Keratinocyte (primary cell): ENCODE measurements around the gene BSCL2. TPM values are rescaled to one million over a fixed set of nuclear protein-coding genes. Genes with fewer than 3 reads are reported as not detected.
A peak's percentile ranks its signal among the peaks of the same experiment; 100 is the strongest.

Experiments used
- DNase-seq: peaks from one replicate; pipeline ENCODE4 v3.0.0-alpha.2; 2011; ENCODE audit warnings: low read depth, missing footprints, low spot score
- FAIRE-seq: peaks from 2 replicates; lab custom pipeline; 2011; peaks lifted over from hg19 to GRCh38; lab: Jason Lieb, UNC
- H2AFZ ChIP-seq: 2 replicates; pipeline ENCODE4 v1.6.0; 2012; ENCODE audit warnings: low read length, control low read depth, inconsistent platforms; ENCODE audit not compliant: control insufficient read depth
- H3K27ac ChIP-seq: 2 replicates; pipeline ENCODE4 v1.5.1; 2011; ENCODE audit warnings: low read length; ENCODE audit not compliant: control insufficient read depth, insufficient read depth
- H3K27me3 ChIP-seq: 3 replicates; pipeline ENCODE4 v1.6.0; 2011; ENCODE audit warnings: low read length; ENCODE audit not compliant: control insufficient read depth, insufficient read depth; ENCODE audit errors: extremely low read depth
- H3K36me3 ChIP-seq, 2 experiments: 2 replicates in 1 of 2; 3 replicates in 1 of 2; pipeline ENCODE4 v1.5.1; 2011; ENCODE audit warnings: low read length in 2 of 2, mild to moderate bottlenecking in 1 of 2; ENCODE audit not compliant: control insufficient read depth in 2 of 2, insufficient read depth in 2 of 2; ENCODE audit errors: extremely low read depth in 1 of 2
- H3K4me1 ChIP-seq: 3 replicates; pipeline ENCODE4 v1.5.1; 2011; ENCODE audit warnings: low read length; ENCODE audit not compliant: control insufficient read depth, insufficient read depth; ENCODE audit errors: extremely low read depth
- H3K4me2 ChIP-seq: 3 replicates; pipeline ENCODE4 v1.6.0; 2011; ENCODE audit warnings: low read depth, low read length; ENCODE audit not compliant: control insufficient read depth, insufficient read depth; ENCODE audit errors: extremely low read depth
- H3K4me3 ChIP-seq, 3 experiments: fragments of 200-600 bp in 1 of 3; sonication (generic) in 1 of 3; 2 replicates in 2 of 3; 3 replicates in 1 of 3; pipeline ENCODE4 v1.5.1; 2011 to 2016; ENCODE audit warnings: low read length in 3 of 3, mild to moderate bottlenecking in 3 of 3, control low read depth in 2 of 3, inconsistent platforms in 1 of 3, low read depth in 1 of 3, mixed read lengths in 1 of 3, mixed run types in 1 of 3, moderate library complexity in 1 of 3; ENCODE audit not compliant: control insufficient read depth in 2 of 3, insufficient read depth in 2 of 3; ENCODE audit errors: extremely low read depth in 1 of 3
- H3K79me2 ChIP-seq: 2 replicates; pipeline ENCODE4 v1.6.0; 2012; ENCODE audit warnings: low read length; ENCODE audit not compliant: control insufficient read depth, insufficient read depth
- H3K9ac ChIP-seq: 3 replicates; pipeline ENCODE4 v1.6.0; 2011; ENCODE audit warnings: low read length; ENCODE audit not compliant: control insufficient read depth, insufficient read depth; ENCODE audit errors: extremely low read depth
- H3K9me1 ChIP-seq: 3 replicates; pipeline ENCODE4 v1.6.0; 2011; ENCODE audit warnings: low read length; ENCODE audit not compliant: control insufficient read depth, insufficient read depth; ENCODE audit errors: extremely low read depth
- H3K9me3 ChIP-seq: 2 replicates; pipeline ENCODE4 v1.5.1; 2012; ENCODE audit warnings: low read depth, low read length; ENCODE audit not compliant: control insufficient read depth
- H4K20me1 ChIP-seq: 3 replicates; pipeline ENCODE4 v1.6.0; 2011; ENCODE audit warnings: low read length; ENCODE audit not compliant: control insufficient read depth, insufficient read depth; ENCODE audit errors: extremely low read depth
- CTCF ChIP-seq, 3 experiments: IDR thresholded peaks in 1 of 3; conservative IDR thresholded peaks in 1 of 3; optimal IDR thresholded peaks in 1 of 3; 2 replicates in 2 of 3; 3 replicates in 1 of 3; pipeline versions ENCODE3 to v1.5.1; 2011; ENCODE audit warnings: low read length in 3 of 3, mild to moderate bottlenecking in 3 of 3, moderate library complexity in 2 of 3, control low read depth in 1 of 3, inconsistent platforms in 1 of 3; ENCODE audit not compliant: insufficient read depth in 2 of 3; ENCODE audit errors: extremely low read depth in 1 of 3
- EZH2 ChIP-seq: IDR thresholded peaks from one replicate; pipeline ENCODE4 v1.6.1; 2012; ENCODE audit warnings: inconsistent platforms, mild to moderate bottlenecking, low read length, moderate library complexity
- dilution Hi-C: fragments of 300-500 bp; cut with MboI; formaldehyde crosslinking; loops from one replicate; pipeline ENCODE4 v1.7.0; 2020; ENCODE audit warnings: low sequenced_read_pairs; ENCODE audit not compliant: extremely low pct_ligation_motif_present
- polyA plus RNA-seq, 5 experiments: library from polyadenylated mRNA; depleted of rRNA in 3 of 5; stranded (reverse) in 3 of 5; stranded (forward) in 1 of 5; unstranded in 1 of 5; fragments of >200 nt; gene quantifications; 1 replicate in 1 of 5; 2 replicates in 3 of 5; 3 replicates in 1 of 5; pipeline versions ENCODE4 v1.2.1 to v1.2.3, GENCODE V29; 2011 to 2012; ENCODE audit warnings: missing spikeins in 2 of 5, low read depth in 1 of 5, low replicate concordance in 1 of 5
- small RNA-seq, 3 experiments: library from RNA; depleted of rRNA; stranded (forward); fragments of <200 nt; gene quantifications; one replicate each; pipeline ENCODE3, GENCODE V24; 2012; ENCODE audit warnings: low read depth in 3 of 3, low replicate concordance in 1 of 3; ENCODE audit not compliant: insufficient read length in 3 of 3

Gene BSCL2
- polyA plus RNA-seq, 1 donor (not counting 4 experiments of a cell fraction or from before 2014, with no cell fraction given) = 21.9 TPM

DNA sequence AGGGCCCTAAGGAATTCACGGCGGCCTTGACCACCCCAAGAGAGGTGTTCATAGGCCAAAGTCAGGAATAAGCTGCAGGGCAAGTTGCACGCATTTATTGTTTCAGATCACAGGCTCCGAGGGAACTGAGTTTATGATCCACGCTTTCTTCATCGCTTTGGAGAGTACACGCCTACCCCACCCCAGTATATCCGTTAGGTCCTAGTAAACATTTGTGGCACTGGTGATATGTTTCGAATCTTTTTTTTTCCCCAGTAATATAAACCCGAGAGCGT, 61.6 kb downstream of the BSCL2 start:
- Histone ChIP-seq H3K4me2 (peak overlapping the region; percentile 93), H3K4me1 (peaks cover 15% of the 10 kb centered on the region), H3K9me3 (no peaks in the 10 kb centered on the region), H3K9me1 (no peaks in the 10 kb centered on the region), H4K20me1 (no peaks in the 10 kb centered on the region), H3K27me3 (no peaks in the 10 kb centered on the region), H3K36me3 (peaks cover 16 to 21% of the 10 kb centered on the region in 2 experiments), H3K27ac (peak overlapping the region; percentile 88), H3K4me3 (peak overlapping the region; percentile 87 to 90 (median 88)), H2AFZ (peak overlapping the region; percentile 60), H3K79me2 (peaks cover 52% of the 10 kb centered on the region), H3K9ac (peak overlapping the region; percentile 89)
- TF ChIP-seq CTCF (optimal IDR thresholded peaks at IDR 0.05 in 1 of 3, IDR thresholded peaks at IDR 0.05 in 1 of 3, conservative IDR thresholded peaks at IDR 0.05 in 1 of 3; ENCODE audit: extremely low read depth in 1 of 3, insufficient read depth in 2 of 3, low read length in 3 of 3) (no peak), EZH2 (no peak)
- FAIRE-seq = no peak
- dilution Hi-C loops = no loop called here
- no peak for DNase-seq

- Histone ChIP-seq H3K9me1 (peaks cover 3% of the 10 kb centered on the region), H3K36me3 (peaks cover 13 to 17% of the 10 kb centered on the region in 2 experiments), H4K20me1 (no peaks in the 10 kb centered on the region), H3K9me3 (no peaks in the 10 kb centered on the region), H3K9ac (no peak overlapping the region), H3K4me2 (no peak overlapping the region), H3K4me1 (peaks cover 15% of the 10 kb centered on the region), H3K27me3 (no peaks in the 10 kb centered on the region), H2AFZ (no peak overlapping the region), H3K79me2 (peaks cover 52% of the 10 kb centered on the region), H3K27ac (no peak overlapping the region), H3K4me3 (no peak overlapping the region)
- TF ChIP-seq CTCF (optimal IDR thresholded peaks at IDR 0.05 in 1 of 3, IDR thresholded peaks at IDR 0.05 in 1 of 3, conservative IDR thresholded peaks at IDR 0.05 in 1 of 3; ENCODE audit: extremely low read depth in 1 of 3, insufficient read depth in 2 of 3, low read length in 3 of 3) = no peak
- TF ChIP-seq EZH2 = no peak
- DNase-seq = no peak
- dilution Hi-C loops = no loop called here
- FAIRE-seq = no peak
Measured at GRCh38 chr11:62644220-62644619, 63.0 kb downstream of the BSCL2 start.

Small RNAs within 50 kb of the gene (small RNA-seq; reads per million reads assigned to genes)
- gene SNORA57 = 0 reads per million in 3 experiments

Other genes with a start within 250 kb of the BSCL2 start
- gene AHNAK, start 160.6 kb downstream of the BSCL2 start, polyA plus RNA-seq = 195 to 220 TPM (median 207 TPM) in 3 replicates
- gene EEF1G, start 133.5 kb downstream of the BSCL2 start, polyA plus RNA-seq = 1,553 to 1,943 TPM (median 1,735 TPM) in 3 replicates
- 10.1 to 12.3 TPM (median 10.5 TPM) in 3 replicates for gene TUT1, start 115.9 kb downstream of the BSCL2 start, polyA plus RNA-seq
- gene MTA2, start 105.6 kb downstream of the BSCL2 start, polyA plus RNA-seq = 29.4 to 44.3 TPM (median 39.7 TPM) in 3 replicates
- 13.6 to 15.1 TPM (median 13.6 TPM) in 3 replicates for gene EML3, start 94.6 kb downstream of the BSCL2 start, polyA plus RNA-seq
- gene ROM1, start 94.2 kb downstream of the BSCL2 start, polyA plus RNA-seq = 1.0 to 1.9 TPM (median 1.5 TPM) in 3 replicates
- 15.1 to 28.2 TPM (median 17.7 TPM) in 3 replicates for gene B3GAT3, start 85.4 kb downstream of the BSCL2 start, polyA plus RNA-seq
- 153 to 211 TPM (median 176 TPM) in 3 replicates for gene GANAB, start 60.8 kb downstream of the BSCL2 start, polyA plus RNA-seq
- 7.7 to 21.1 TPM (median 8.0 TPM) in 3 replicates for gene INTS5, start 54.1 kb downstream of the BSCL2 start, polyA plus RNA-seq
- 58.9 to 81.5 TPM (median 76.5 TPM) in 3 replicates for gene C11orf98, start 42.2 kb downstream of the BSCL2 start, polyA plus RNA-seq
- 4.0 to 4.5 TPM (median 4.2 TPM) in 3 replicates for gene CSKMT, start 42.1 kb downstream of the BSCL2 start, polyA plus RNA-seq
- gene UQCC3, start 35.8 kb downstream of the BSCL2 start, polyA plus RNA-seq = 8.3 to 11.7 TPM (median 8.6 TPM) in 3 replicates
- 3.8 to 5.3 TPM (median 4.9 TPM) in 3 replicates for gene LBHD1, start 35.2 kb downstream of the BSCL2 start, polyA plus RNA-seq
- 45.9 to 72.5 TPM (median 58.5 TPM) in 3 replicates for gene UBXN1, start 28.4 kb downstream of the BSCL2 start, polyA plus RNA-seq
- 0.08 TPM in 3 replicates for gene LRRN4CL, start 17.9 kb downstream of the BSCL2 start, polyA plus RNA-seq
- gene GNG3, start 252 bp upstream of the BSCL2 start, polyA plus RNA-seq = not detected in 3 replicates
- 17.2 to 29.0 TPM (median 20.3 TPM) in 3 replicates for gene HNRNPUL2, start 20.0 kb upstream of the BSCL2 start, polyA plus RNA-seq
- 14.7 to 26.1 TPM (median 23.8 TPM) in 3 replicates for gene TTC9C, start 21.1 kb upstream of the BSCL2 start, polyA plus RNA-seq
- gene ZBTB3, start 46.7 kb upstream of the BSCL2 start, polyA plus RNA-seq = 3.4 to 7.2 TPM (median 4.0 TPM) in 3 replicates
- gene POLR2G, start 54.2 kb upstream of the BSCL2 start, polyA plus RNA-seq = 145 to 166 TPM (median 151 TPM) in 3 replicates
- gene TAF6L, start 64.0 kb upstream of the BSCL2 start, polyA plus RNA-seq = 14.7 to 16.1 TPM (median 14.8 TPM) in 3 replicates
- 35.4 to 76.4 TPM (median 38.6 TPM) in 3 replicates for gene TMEM179B, start 80.0 kb upstream of the BSCL2 start, polyA plus RNA-seq
- 11.0 to 15.6 TPM (median 11.8 TPM) in 3 replicates for gene TMEM223, start 84.6 kb upstream of the BSCL2 start, polyA plus RNA-seq
- 22.8 to 51.2 TPM (median 25.3 TPM) in 3 replicates for gene NXF1, start 98.0 kb upstream of the BSCL2 start, polyA plus RNA-seq
- 20.4 to 30.4 TPM (median 25.6 TPM) in 3 replicates for gene STX5, start 124.6 kb upstream of the BSCL2 start, polyA plus RNA-seq
- not detected in 3 replicates for gene TEX54, start 125.4 kb upstream of the BSCL2 start, polyA plus RNA-seq
- gene WDR74, start 132.2 kb upstream of the BSCL2 start, polyA plus RNA-seq = 44.5 to 48.1 TPM (median 47.7 TPM) in 3 replicates
- 469 to 552 TPM (median 521 TPM) in 3 replicates for gene SLC3A2, start 173.5 kb upstream of the BSCL2 start, polyA plus RNA-seq
- gene CHRM1, start 213.9 kb upstream of the BSCL2 start, polyA plus RNA-seq = not detected in 3 replicates